CD14-positive monocyte (primary cell): ENCODE results near the gene IL1RAPL1. TPM values are rescaled to one million over a fixed set of nuclear protein-coding genes. Genes with fewer than 3 reads are reported as not detected.

ENCODE experiments used
- DNase-seq, 3 donors: peaks; one replicate each; pipeline ENCODE4 v3.0.0-alpha.2; 2011 to 2022
- H2AFZ ChIP-seq: 2 replicates; pipeline ENCODE4 v1.6.0; 2012; ENCODE audit warnings: mild to moderate bottlenecking, low read depth, low read length, inconsistent platforms; ENCODE audit not compliant: insufficient read depth, poor library complexity, severe bottlenecking
- H3K27ac ChIP-seq, 2 donors: 1 replicate in 1 of 2; 2 replicates in 1 of 2; pipeline ENCODE4 v1.5.1; 2012 to 2013; ENCODE audit warnings: low read length in 2 of 2, control low read depth in 1 of 2, inconsistent platforms in 1 of 2, low read depth in 1 of 2, mild to moderate bottlenecking in 1 of 2
- H3K27me3 ChIP-seq, 2 donors: one replicate each; pipeline versions ENCODE4 v1.6.0 to v1.6.1; 2011 to 2013; ENCODE audit warnings: low read length in 2 of 2; ENCODE audit not compliant: control insufficient read depth in 2 of 2, insufficient read depth in 2 of 2
- H3K36me3 ChIP-seq, 2 donors: replicated peaks in 1 of 2; 1 replicate in 1 of 2; 2 replicates in 1 of 2; pipeline versions ENCODE4 v1.5.1 to v1.6.1; 2012 to 2013; ENCODE audit warnings: low read length in 2 of 2, control low read depth in 1 of 2, inconsistent platforms in 1 of 2, mild to moderate bottlenecking in 1 of 2; ENCODE audit not compliant: insufficient read depth in 2 of 2, control insufficient read depth in 1 of 2
- H3K4me1 ChIP-seq, 2 donors: 1 replicate in 1 of 2; 2 replicates in 1 of 2; pipeline versions ENCODE4 v1.5.1 to v1.6.1; 2012 to 2013; ENCODE audit warnings: low read length in 2 of 2, control low read depth in 1 of 2, inconsistent platforms in 1 of 2, mild to moderate bottlenecking in 1 of 2, moderate library complexity in 1 of 2; ENCODE audit not compliant: insufficient read depth in 2 of 2, control insufficient read depth in 1 of 2
- H3K4me2 ChIP-seq: replicated peaks from 2 replicates; pipeline ENCODE3; 2012; ENCODE audit warnings: low read length, moderate library complexity, mild to moderate bottlenecking; ENCODE audit not compliant: poor library complexity, severe bottlenecking; ENCODE audit errors: extremely low read depth
- H3K4me3 ChIP-seq, 3 experiments: fragments of 200-600 bp in 1 of 3; sonication (generic) in 1 of 3; replicated peaks in 1 of 3; 1 replicate in 2 of 3; 2 replicates in 1 of 3; pipeline ENCODE4 v1.5.1; 2011 to 2013; ENCODE audit warnings: low read length in 3 of 3, mild to moderate bottlenecking in 3 of 3, control low read depth in 2 of 3, low read depth in 2 of 3, inconsistent platforms in 1 of 3, moderate library complexity in 1 of 3
- H3K79me2 ChIP-seq: 2 replicates; pipeline ENCODE4 v1.6.0; 2012; ENCODE audit warnings: mild to moderate bottlenecking, control low read depth, inconsistent platforms, low read length, moderate library complexity; ENCODE audit not compliant: insufficient read depth
- H3K9ac ChIP-seq: 2 replicates; pipeline ENCODE4 v1.6.0; 2017; ENCODE audit warnings: low read length, mild to moderate bottlenecking; ENCODE audit not compliant: insufficient read depth, poor library complexity, severe bottlenecking
- H3K9me3 ChIP-seq, 2 donors: replicated peaks in 1 of 2; 1 replicate in 1 of 2; 2 replicates in 1 of 2; pipeline versions ENCODE4 v1.5.1 to v1.6.1; 2012 to 2013; ENCODE audit warnings: low read length in 2 of 2, control low read depth in 1 of 2; ENCODE audit not compliant: control insufficient read depth in 1 of 2, insufficient read depth in 1 of 2
- H4K20me1 ChIP-seq: 2 replicates; pipeline ENCODE4 v1.6.0; 2012; ENCODE audit warnings: mild to moderate bottlenecking, low read length, control low read depth, moderate library complexity; ENCODE audit not compliant: insufficient read depth
- H3K27ac Mint-ChIP-seq, 7 donors: one replicate each; pipeline ENCODE4 v1.8.0; 2020; ENCODE audit warnings: mild to moderate bottlenecking in 7 of 7, mixed read lengths in 7 of 7, moderate library complexity in 6 of 7, inconsistent platforms in 2 of 7
- H3K27me3 Mint-ChIP-seq, 3 donors: one replicate each; pipeline ENCODE4 v1.8.0; 2021 to 2022; ENCODE audit warnings: low read depth in 3 of 3, mild to moderate bottlenecking in 3 of 3, mixed read lengths in 3 of 3, moderate library complexity in 3 of 3, inconsistent platforms in 1 of 3
- H3K36me3 Mint-ChIP-seq, 2 donors: one replicate each; pipeline ENCODE4 v1.8.0; 2020; ENCODE audit warnings: mixed read lengths in 2 of 2, inconsistent platforms in 1 of 2, mild to moderate bottlenecking in 1 of 2
- H3K4me1 Mint-ChIP-seq: one replicate; pipeline ENCODE4 v1.8.0; 2020; ENCODE audit warnings: mild to moderate bottlenecking, mixed read lengths
- H3K4me3 Mint-ChIP-seq, 2 donors: one replicate each; pipeline ENCODE4 v1.8.0; 2020; ENCODE audit warnings: mild to moderate bottlenecking in 2 of 2, mixed read lengths in 2 of 2, moderate library complexity in 1 of 2
- H3K9me3 Mint-ChIP-seq, 7 donors: one replicate each; pipeline ENCODE4 v1.8.0; 2020 to 2022; ENCODE audit warnings: mixed read lengths in 7 of 7, mild to moderate bottlenecking in 6 of 7, moderate library complexity in 6 of 7, inconsistent platforms in 2 of 7
- WGBS: methylation state at CpG from one replicate; pipeline ENCODE4 v1.1.5; 2013; ENCODE audit warnings: missing lambda C conversion rate; ENCODE audit not compliant: insufficient coverage; 5-methylcytosine and 5-hydroxymethylcytosine counted together
- intact Hi-C, 2 donors: fragments of 100-400 bp; cut with micrococcal nuclease; formaldehyde crosslinking; loops; one replicate each; pipeline versions ENCODE4 v1.15.0 to v1.15.1; 2023
- polyA plus RNA-seq, 3 donors: library from polyadenylated mRNA; depleted of rRNA in 1 of 3; unstranded in 2 of 3; stranded (reverse) in 1 of 3; fragments of 300-500 nt in 2 of 3; fragments of >200 nt in 1 of 3; fragmentation: Illumina TruSeq in 2 of 3; gene quantifications; 1 replicate in 2 of 3; 2 replicates in 1 of 3; pipeline ENCODE4 v1.2.3, GENCODE V29; 2012 to 2021
- TF ChIP-seq, protein P1 (sequence below): fragments of 200-600 bp; IDR thresholded peaks from one replicate; pipeline ENCODE4 v1.8.0; 2022; ENCODE audit warnings: antibody characterized with exemption, mild to moderate bottlenecking

The IL1RAPL1 gene
- polyA plus RNA-seq, 3 donors, result not detected

DNA sequence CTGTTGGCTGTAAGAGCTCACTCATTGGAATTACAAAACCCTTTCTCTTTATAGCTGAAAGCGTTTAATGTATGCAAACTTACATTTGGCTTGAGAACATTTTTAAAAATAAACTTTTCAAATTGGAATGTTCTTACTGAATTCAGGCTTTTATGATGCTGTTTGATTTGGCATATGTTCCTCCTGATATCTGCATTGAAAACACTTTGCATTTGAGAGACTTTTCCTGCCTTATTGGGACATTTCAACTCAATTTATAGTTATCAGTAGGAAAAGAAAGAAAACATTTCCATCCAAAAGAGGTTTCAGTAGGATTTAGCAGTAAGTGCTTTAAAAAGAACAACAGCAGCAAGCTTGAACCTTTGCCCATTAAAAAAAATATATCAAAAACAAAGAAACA lies 520.0 kb downstream of the IL1RAPL1 start:
- H3K27me3 ChIP-seq, result no peaks in the 10 kb centered on the region
- Mint-ChIP-seq H3K27ac (no peak overlapping the region), H3K4me1 (no peaks in the 10 kb centered on the region), H3K27me3 (peaks cover 0 to 4% (median 0%) of the 10 kb centered on the region in 3 donors), H3K9me3 (peaks cover 0 to 5% (median 0%) of the 10 kb centered on the region in 7 donors), H3K36me3 (no peaks in the 10 kb centered on the region), H3K4me3 (no peak overlapping the region)
- no peaks in the 10 kb centered on the region for H3K79me2 ChIP-seq
- no peaks in the 10 kb centered on the region for H3K9me3 ChIP-seq
- WGBS, result no CpG with 5 or more reads among the region's 1 CpG
- no peak overlapping the region for H3K4me2 ChIP-seq
- H3K36me3 ChIP-seq, result no peaks in the 10 kb centered on the region
- intact Hi-C loops, result no loop called here
- H3K4me3 ChIP-seq, result no peak overlapping the region
- no peaks in the 10 kb centered on the region for H4K20me1 ChIP-seq
- H2AFZ ChIP-seq, result no peak overlapping the region
- TF ChIP-seq, protein P1, sequence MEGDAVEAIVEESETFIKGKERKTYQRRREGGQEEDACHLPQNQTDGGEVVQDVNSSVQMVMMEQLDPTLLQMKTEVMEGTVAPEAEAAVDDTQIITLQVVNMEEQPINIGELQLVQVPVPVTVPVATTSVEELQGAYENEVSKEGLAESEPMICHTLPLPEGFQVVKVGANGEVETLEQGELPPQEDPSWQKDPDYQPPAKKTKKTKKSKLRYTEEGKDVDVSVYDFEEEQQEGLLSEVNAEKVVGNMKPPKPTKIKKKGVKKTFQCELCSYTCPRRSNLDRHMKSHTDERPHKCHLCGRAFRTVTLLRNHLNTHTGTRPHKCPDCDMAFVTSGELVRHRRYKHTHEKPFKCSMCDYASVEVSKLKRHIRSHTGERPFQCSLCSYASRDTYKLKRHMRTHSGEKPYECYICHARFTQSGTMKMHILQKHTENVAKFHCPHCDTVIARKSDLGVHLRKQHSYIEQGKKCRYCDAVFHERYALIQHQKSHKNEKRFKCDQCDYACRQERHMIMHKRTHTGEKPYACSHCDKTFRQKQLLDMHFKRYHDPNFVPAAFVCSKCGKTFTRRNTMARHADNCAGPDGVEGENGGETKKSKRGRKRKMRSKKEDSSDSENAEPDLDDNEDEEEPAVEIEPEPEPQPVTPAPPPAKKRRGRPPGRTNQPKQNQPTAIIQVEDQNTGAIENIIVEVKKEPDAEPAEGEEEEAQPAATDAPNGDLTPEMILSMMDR, result no peak
- DNase-seq, result no peak
- H3K4me1 ChIP-seq, result no peaks in the 10 kb centered on the region
- H3K9ac ChIP-seq, result no peak overlapping the region
- H3K27ac ChIP-seq, result no peak overlapping the region

DNA sequence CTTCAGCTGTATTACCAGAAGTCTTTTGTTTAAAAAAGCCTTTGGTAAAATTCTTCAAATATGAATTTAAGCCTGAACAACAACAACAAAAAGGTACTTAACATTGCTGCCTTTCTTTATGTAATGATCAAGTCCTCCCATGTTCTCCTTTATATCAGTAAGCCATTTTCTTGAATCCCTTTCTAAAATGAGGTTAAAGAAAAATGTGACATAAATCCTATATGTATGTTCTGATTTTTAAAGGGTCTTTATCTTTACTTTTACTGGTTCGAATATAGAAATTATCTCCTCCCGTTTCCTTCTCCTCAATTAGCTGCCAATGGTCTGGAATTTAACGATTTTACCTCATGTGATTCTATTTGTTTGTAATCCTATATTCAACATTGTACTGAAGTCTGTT lies 522.8 kb downstream of the IL1RAPL1 start:
- Histone ChIP-seq H3K9ac (no peak overlapping the region), H3K4me3 (no peak overlapping the region), H3K36me3 (no peaks in the 10 kb centered on the region), H3K4me1 (no peaks in the 10 kb centered on the region), H3K79me2 (no peaks in the 10 kb centered on the region), H3K27me3 (no peaks in the 10 kb centered on the region), H3K9me3 (no peaks in the 10 kb centered on the region), H4K20me1 (no peaks in the 10 kb centered on the region), H3K27ac (no peak overlapping the region), H3K4me2 (no peak overlapping the region), H2AFZ (no peak overlapping the region)
- Mint-ChIP-seq H3K27ac (no peak overlapping the region), H3K9me3 (peaks cover 0 to 3% (median 0%) of the 10 kb centered on the region in 7 donors), H3K4me3 (no peak overlapping the region), H3K27me3 (peaks cover 0 to 4% (median 0%) of the 10 kb centered on the region in 3 donors), H3K4me1 (no peaks in the 10 kb centered on the region), H3K36me3 (no peaks in the 10 kb centered on the region)
- intact Hi-C loops, result no loop called here
- DNase-seq, result no peak
- no CpG with 5 or more reads among the region's 3 CpGs for WGBS
- TF ChIP-seq, protein P1, result no peak
